ENCODE measurements around the gene PUS1. TPM values are rescaled to one million over a fixed set of nuclear protein-coding genes. Genes with fewer than 3 reads are reported as not detected.

Gene PUS1
- total RNA-seq, 1 experiment from 2014 or later = 74.0 TPM

DNA sequence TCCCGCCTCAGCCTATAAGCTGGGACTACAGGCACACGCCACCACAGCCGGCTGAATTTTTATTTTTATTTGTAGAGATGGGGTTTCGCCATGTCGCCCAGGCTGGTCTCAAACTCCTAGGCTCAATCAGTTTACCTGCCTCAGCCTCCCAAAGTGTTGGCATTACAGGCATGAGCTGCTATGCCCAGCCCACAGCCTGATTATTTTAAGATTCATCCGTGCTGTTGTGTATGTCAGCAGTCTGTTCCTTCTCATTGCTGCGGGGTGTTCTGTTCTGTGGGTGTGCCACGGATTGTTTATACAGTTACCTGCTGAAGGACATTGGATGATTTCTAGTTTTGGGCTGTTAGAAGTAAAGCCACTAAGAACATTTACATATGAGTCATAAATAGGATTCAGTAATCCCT, 11.1 kb downstream of the PUS1 start:
- peak; percentile 85 for ATAC-seq
- H3K4me1 ChIP-seq (ENCODE audit: insufficient read depth, low read length) = no peaks in the 10 kb centered on the region
- H3K9ac ChIP-seq (ENCODE audit: low read length) = no peak overlapping the region
- no peaks in the 10 kb centered on the region for H3K79me2 ChIP-seq (ENCODE audit: low read length)
- H3K4me2 ChIP-seq (ENCODE audit: low read length) = no peak overlapping the region
- H3K9me3 ChIP-seq (ENCODE audit: low read length) = no peaks in the 10 kb centered on the region
- no peaks in the 10 kb centered on the region for H3F3A ChIP-seq (ENCODE audit: low read length, unreplicated experiment)
- H3K36me3 ChIP-seq (ENCODE audit: low read depth, low read length) = peaks cover 50% of the 10 kb centered on the region
- no peak overlapping the region for H2AFZ ChIP-seq (ENCODE audit: low read length)
- no peak overlapping the region for H3K4me3 ChIP-seq (ENCODE audit: low read length)
- no TSS peak for BruUV-seq (replicated peaks)
- H3K27ac ChIP-seq (ENCODE audit: low read length) = no peak overlapping the region
- no peaks in the 10 kb centered on the region for H3K27me3 ChIP-seq (ENCODE audit: low read length)
- ChIA-PET POLR2A (ENCODE audit: unreplicated experiment) (no interaction called here), CTCF (no interaction called here)
- no peaks in the 10 kb centered on the region for H4K20me1 ChIP-seq (ENCODE audit: low read length)
- no peak for DNase-seq
- H3K9me2 ChIP-seq (replicated peaks; ENCODE audit: low read length) = no peaks in the 10 kb centered on the region
- no peak for TF ChIP-seq EZH2 (IDR thresholded peaks at IDR 0.05; ENCODE audit: low read length, unreplicated experiment)
- no peak for TF ChIP-seq EZH2phosphoT487 (IDR thresholded peaks at IDR 0.05; ENCODE audit: borderline replicate concordance, low read length)
- intact Hi-C loops (cut with micrococcal nuclease) = no loop called here

DNA sequence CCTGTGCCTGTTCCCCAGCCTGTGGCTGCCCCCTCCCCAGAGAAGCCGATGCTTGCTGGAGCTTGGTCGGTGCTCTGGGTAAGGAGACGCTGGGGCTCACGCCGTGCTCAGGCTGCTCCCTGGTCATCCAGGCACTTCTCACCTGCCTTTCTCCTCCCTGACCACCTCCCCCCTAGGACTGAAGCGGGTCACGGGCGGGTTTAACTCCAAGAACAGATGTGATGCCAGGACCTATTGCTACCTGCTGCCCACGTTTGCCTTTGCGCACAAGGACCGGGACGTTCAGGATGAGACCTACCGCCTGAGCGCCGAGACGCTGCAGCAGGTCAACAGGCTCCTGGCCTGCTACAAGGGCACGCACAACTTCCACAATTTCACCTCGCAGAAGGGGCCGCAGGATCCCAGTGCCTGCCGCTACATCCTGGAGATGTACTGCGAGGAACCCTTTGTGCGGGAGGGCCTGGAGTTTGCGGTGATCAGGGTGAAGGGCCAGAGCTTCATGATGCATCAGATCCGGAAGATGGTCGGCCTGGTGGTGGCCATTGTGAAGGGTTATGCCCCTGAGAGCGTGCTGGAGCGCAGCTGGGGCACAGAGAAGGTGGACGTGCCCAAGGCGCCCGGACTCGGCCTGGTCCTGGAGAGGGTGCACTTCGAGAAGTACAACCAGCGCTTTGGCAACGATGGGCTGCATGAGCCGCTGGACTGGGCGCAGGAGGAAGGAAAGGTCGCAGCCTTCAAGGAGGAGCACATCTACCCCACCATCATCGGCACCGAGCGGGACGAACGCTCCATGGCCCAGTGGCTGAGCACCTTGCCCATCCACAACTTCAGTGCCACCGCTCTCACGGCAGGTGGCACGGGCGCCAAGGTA, 12.3 kb downstream of the PUS1 start:
- ATAC-seq (no peak), DNase-seq (no peak)
- H3K27me3 ChIP-seq (ENCODE audit: low read length) = no peaks in the 10 kb centered on the region
- no peaks in the 10 kb centered on the region for H3K9me2 ChIP-seq (replicated peaks; ENCODE audit: low read length)
- no peak for TF ChIP-seq EZH2phosphoT487 (IDR thresholded peaks at IDR 0.05; ENCODE audit: borderline replicate concordance, low read length)
- no peak for TF ChIP-seq EZH2 (IDR thresholded peaks at IDR 0.05; ENCODE audit: low read length, unreplicated experiment)
- TF ChIP-seq, protein P1, sequence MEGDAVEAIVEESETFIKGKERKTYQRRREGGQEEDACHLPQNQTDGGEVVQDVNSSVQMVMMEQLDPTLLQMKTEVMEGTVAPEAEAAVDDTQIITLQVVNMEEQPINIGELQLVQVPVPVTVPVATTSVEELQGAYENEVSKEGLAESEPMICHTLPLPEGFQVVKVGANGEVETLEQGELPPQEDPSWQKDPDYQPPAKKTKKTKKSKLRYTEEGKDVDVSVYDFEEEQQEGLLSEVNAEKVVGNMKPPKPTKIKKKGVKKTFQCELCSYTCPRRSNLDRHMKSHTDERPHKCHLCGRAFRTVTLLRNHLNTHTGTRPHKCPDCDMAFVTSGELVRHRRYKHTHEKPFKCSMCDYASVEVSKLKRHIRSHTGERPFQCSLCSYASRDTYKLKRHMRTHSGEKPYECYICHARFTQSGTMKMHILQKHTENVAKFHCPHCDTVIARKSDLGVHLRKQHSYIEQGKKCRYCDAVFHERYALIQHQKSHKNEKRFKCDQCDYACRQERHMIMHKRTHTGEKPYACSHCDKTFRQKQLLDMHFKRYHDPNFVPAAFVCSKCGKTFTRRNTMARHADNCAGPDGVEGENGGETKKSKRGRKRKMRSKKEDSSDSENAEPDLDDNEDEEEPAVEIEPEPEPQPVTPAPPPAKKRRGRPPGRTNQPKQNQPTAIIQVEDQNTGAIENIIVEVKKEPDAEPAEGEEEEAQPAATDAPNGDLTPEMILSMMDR (conservative IDR thresholded peaks at IDR 0.05; ENCODE audit: low read depth, low read length) = no peak
- H3K4me2 ChIP-seq (ENCODE audit: low read length) = no peak overlapping the region
- no TSS peak for BruUV-seq (replicated peaks)
- no peak overlapping the region for H2AFZ ChIP-seq (ENCODE audit: low read length)
- H4K20me1 ChIP-seq (ENCODE audit: low read length) = no peaks in the 10 kb centered on the region
- no peaks in the 10 kb centered on the region for H3K79me2 ChIP-seq (ENCODE audit: low read length)
- no peaks in the 10 kb centered on the region for H3K9me3 ChIP-seq (ENCODE audit: low read length)
- H3K4me3 ChIP-seq (ENCODE audit: low read length) = no peak overlapping the region
- ChIA-PET CTCF (no interaction called here), POLR2A (ENCODE audit: unreplicated experiment) (no interaction called here)
- no peaks in the 10 kb centered on the region for H3F3A ChIP-seq (ENCODE audit: low read length, unreplicated experiment)
- no peak overlapping the region for H3K27ac ChIP-seq (ENCODE audit: low read length)
- H3K9ac ChIP-seq (ENCODE audit: low read length) = no peak overlapping the region
- intact Hi-C loops (cut with micrococcal nuclease) = no loop called here
- peaks cover 50% of the 10 kb centered on the region for H3K36me3 ChIP-seq (ENCODE audit: low read depth, low read length)
- H3K4me1 ChIP-seq (ENCODE audit: insufficient read depth, low read length) = no peaks in the 10 kb centered on the region

DNA sequence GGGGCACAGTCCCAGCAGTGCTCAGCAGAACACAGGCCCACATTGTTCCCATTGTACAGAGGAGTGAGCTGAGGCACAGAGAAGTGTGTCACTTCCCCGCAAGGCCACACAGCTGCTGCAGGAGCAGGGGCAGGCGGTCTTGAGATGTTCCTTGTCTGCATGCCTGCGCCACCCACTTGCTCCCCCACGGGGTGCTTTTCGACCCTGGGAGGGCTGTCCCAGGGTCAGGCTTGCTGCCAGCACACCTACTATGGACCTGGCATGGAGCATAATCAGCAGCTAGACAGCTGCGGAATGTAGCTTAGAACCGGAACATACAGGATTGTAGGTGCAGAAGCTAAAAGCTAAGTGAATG, 12.9 kb downstream of the PUS1 start:
- no peaks in the 10 kb centered on the region for H3K27me3 ChIP-seq (ENCODE audit: low read length)
- DNase-seq = no peak
- no peaks in the 10 kb centered on the region for H3K9me3 ChIP-seq (ENCODE audit: low read length)
- H3K9me2 ChIP-seq (replicated peaks; ENCODE audit: low read length) = no peaks in the 10 kb centered on the region
- no peak overlapping the region for H3K4me3 ChIP-seq (ENCODE audit: low read length)
- peaks cover 44% of the 10 kb centered on the region for H3K36me3 ChIP-seq (ENCODE audit: low read depth, low read length)
- H4K20me1 ChIP-seq (ENCODE audit: low read length) = no peaks in the 10 kb centered on the region
- intact Hi-C loops (cut with micrococcal nuclease) = no loop called here
- H3F3A ChIP-seq (ENCODE audit: low read length, unreplicated experiment) = no peaks in the 10 kb centered on the region
- TF ChIP-seq EZH2 (IDR thresholded peaks at IDR 0.05; ENCODE audit: low read length, unreplicated experiment) (no peak), EZH2phosphoT487 (IDR thresholded peaks at IDR 0.05; ENCODE audit: borderline replicate concordance, low read length) (no peak)
- TF ChIP-seq, protein P1 (conservative IDR thresholded peaks at IDR 0.05; ENCODE audit: low read depth, low read length) = no peak
- ChIA-PET CTCF (no interaction called here), POLR2A (ENCODE audit: unreplicated experiment) (no interaction called here)
- no TSS peak for BruUV-seq (replicated peaks)
- no peaks in the 10 kb centered on the region for H3K79me2 ChIP-seq (ENCODE audit: low read length)
- H3K4me2 ChIP-seq (ENCODE audit: low read length) = no peak overlapping the region
- no peak overlapping the region for H3K27ac ChIP-seq (ENCODE audit: low read length)
- no peak overlapping the region for H2AFZ ChIP-seq (ENCODE audit: low read length)
- ATAC-seq = no peak
- no peak overlapping the region for H3K9ac ChIP-seq (ENCODE audit: low read length)
- no peaks in the 10 kb centered on the region for H3K4me1 ChIP-seq (ENCODE audit: insufficient read depth, low read length)
